ENCODE results near the gene HIVEP3. TPM values are rescaled to one million over a fixed set of nuclear protein-coding genes. Genes with fewer than 3 reads are reported as not detected.

The HIVEP3 gene
- total and polyA plus RNA-seq, 2 donors (not counting 1 experiment from before 2014, with no cell fraction given): 2.0 to 5.1 TPM

DNA sequence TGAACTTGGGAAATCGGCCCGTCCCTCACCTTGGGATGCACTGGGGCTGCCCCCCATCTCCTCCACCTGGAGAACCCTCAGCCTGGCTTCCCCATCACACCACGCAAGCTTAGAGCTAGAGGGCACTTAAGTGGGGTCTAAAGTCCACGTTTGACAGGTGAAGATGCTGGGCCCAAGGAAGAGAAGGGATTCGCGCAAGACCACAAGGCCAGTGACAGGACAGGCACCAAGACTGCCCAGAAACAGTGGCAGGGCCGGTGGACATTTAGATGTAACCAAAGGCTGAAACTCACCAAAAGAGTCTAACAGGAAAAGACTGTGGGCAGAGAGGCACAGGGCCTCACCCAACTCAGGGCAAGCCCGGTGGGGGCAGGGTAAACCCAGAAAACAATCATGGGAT is 303.4 kb downstream of the HIVEP3 start:
- TF ChIP-seq EZH2 (IDR thresholded peaks at IDR 0.05; ENCODE audit: borderline replicate concordance, insufficient read depth, low read depth, low read length, poor library complexity, severe bottlenecking): no peak
- TF ChIP-seq, protein P1, sequence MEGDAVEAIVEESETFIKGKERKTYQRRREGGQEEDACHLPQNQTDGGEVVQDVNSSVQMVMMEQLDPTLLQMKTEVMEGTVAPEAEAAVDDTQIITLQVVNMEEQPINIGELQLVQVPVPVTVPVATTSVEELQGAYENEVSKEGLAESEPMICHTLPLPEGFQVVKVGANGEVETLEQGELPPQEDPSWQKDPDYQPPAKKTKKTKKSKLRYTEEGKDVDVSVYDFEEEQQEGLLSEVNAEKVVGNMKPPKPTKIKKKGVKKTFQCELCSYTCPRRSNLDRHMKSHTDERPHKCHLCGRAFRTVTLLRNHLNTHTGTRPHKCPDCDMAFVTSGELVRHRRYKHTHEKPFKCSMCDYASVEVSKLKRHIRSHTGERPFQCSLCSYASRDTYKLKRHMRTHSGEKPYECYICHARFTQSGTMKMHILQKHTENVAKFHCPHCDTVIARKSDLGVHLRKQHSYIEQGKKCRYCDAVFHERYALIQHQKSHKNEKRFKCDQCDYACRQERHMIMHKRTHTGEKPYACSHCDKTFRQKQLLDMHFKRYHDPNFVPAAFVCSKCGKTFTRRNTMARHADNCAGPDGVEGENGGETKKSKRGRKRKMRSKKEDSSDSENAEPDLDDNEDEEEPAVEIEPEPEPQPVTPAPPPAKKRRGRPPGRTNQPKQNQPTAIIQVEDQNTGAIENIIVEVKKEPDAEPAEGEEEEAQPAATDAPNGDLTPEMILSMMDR (IDR thresholded peaks at IDR 0.05): no peak
- H3K4me3 Mint-ChIP-seq: no peak overlapping the region
- CTCF ChIA-PET: no interaction called here

DNA sequence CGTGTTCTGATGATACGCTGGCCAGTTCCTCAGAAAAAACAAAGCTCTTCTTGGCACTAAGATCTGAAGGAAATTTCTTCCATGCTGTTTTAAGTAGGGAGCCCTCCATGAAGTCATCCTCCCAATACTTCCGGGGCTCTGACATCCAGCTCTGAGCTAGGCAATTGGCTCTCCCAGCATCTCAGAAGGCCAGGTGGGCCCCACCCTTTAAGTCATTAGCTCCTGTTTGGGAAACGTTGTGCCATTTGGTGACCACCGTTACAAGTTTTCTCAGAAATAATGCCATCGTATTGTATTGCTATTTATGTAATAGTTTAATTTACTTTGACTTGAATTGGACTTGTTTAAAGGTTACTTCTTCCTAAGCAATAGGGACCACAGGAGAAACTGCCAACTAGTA is 303.9 kb downstream of the HIVEP3 start:
- DNase-seq (no peak), ATAC-seq (ENCODE audit: low read depth) (no peak)
- TF ChIP-seq, protein P1 (IDR thresholded peaks at IDR 0.05): no peak
- no peak for TF ChIP-seq EZH2 (IDR thresholded peaks at IDR 0.05; ENCODE audit: borderline replicate concordance, insufficient read depth, low read depth, low read length, poor library complexity, severe bottlenecking)
- Histone ChIP-seq H3K27me3 (replicated peaks in 1 of 4; ENCODE audit: control extremely low read depth in 1 of 4, control insufficient read depth in 3 of 4, insufficient read depth in 4 of 4, low read length in 3 of 4) (no peaks in the 10 kb centered on the region), H3K9me3 (ENCODE audit: control extremely low read depth in 1 of 3, control insufficient read depth in 2 of 3, insufficient read depth in 1 of 3, low read length in 2 of 3) (no peaks in the 10 kb centered on the region), H3K9ac (ENCODE audit: low read length) (no peak overlapping the region), H3K4me3 (ENCODE audit: control extremely low read depth in 1 of 5, extremely low read depth in 1 of 5, insufficient read depth in 1 of 5, low read depth in 2 of 5, low read length in 4 of 5) (no peak overlapping the region), H3K4me1 (ENCODE audit: control insufficient read depth in 2 of 2, insufficient read depth in 2 of 2, low read length in 2 of 2) (no peaks in the 10 kb centered on the region), H3K27ac (ENCODE audit: low read length in 2 of 2) (no peak overlapping the region), H3K4me2 (replicated peaks; ENCODE audit: low read depth, low read length, poor library complexity, severe bottlenecking) (no peak overlapping the region), H3K36me3 (replicated peaks in 1 of 2; ENCODE audit: control extremely low read depth in 1 of 2, control insufficient read depth in 1 of 2, extremely low read depth in 1 of 2, insufficient read depth in 2 of 2, low read length in 1 of 2) (peaks cover 0 to 7% of the 10 kb centered on the region in 2 experiments), H2AFZ (ENCODE audit: insufficient read depth, low read depth, low read length, poor library complexity, severe bottlenecking) (no peak overlapping the region), H3K79me2 (ENCODE audit: control insufficient read depth, insufficient read depth, low read length) (peaks cover 31% of the 10 kb centered on the region), H4K20me1 (ENCODE audit: control insufficient read depth, insufficient read depth, low read length, poor library complexity, severe bottlenecking) (no peaks in the 10 kb centered on the region)
- WGBS (ENCODE audit: insufficient coverage): 97% methylated on average over 4 of the region's 6 CpGs
- Mint-ChIP-seq H3K27ac (no peak overlapping the region), H3K27me3 (no peaks in the 10 kb centered on the region), H3K9me3 (ENCODE audit: insufficient read depth) (no peaks in the 10 kb centered on the region), H3K4me3 (no peak overlapping the region), H3K4me1 (peaks cover 17% of the 10 kb centered on the region)
- intact Hi-C loops (cut with micrococcal nuclease): no loop called here
- POLR2A ChIA-PET: no interaction called here
- CTCF ChIA-PET: no interaction called here

More for the DNA sequence above, 303.4 kb downstream of the HIVEP3 start:
- no peak overlapping the region for H3K27ac ChIP-seq (ENCODE audit: low read length in 2 of 2)
- no peak overlapping the region for H3K9ac ChIP-seq (ENCODE audit: low read length)
- H4K20me1 ChIP-seq (ENCODE audit: control insufficient read depth, insufficient read depth, low read length, poor library complexity, severe bottlenecking): no peaks in the 10 kb centered on the region
- H3K79me2 ChIP-seq (ENCODE audit: control insufficient read depth, insufficient read depth, low read length): peaks cover 32% of the 10 kb centered on the region
- intact Hi-C loops (cut with micrococcal nuclease): no loop called here
- DNase-seq (no peak), ATAC-seq (ENCODE audit: low read depth) (no peak)
- Mint-ChIP-seq H3K4me1 (peaks cover 21% of the 10 kb centered on the region), H3K27ac (no peak overlapping the region), H3K27me3 (no peaks in the 10 kb centered on the region), H3K9me3 (ENCODE audit: insufficient read depth) (no peaks in the 10 kb centered on the region)
- peaks cover 0 to 7% of the 10 kb centered on the region in 2 experiments for H3K36me3 ChIP-seq (replicated peaks in 1 of 2; ENCODE audit: control extremely low read depth in 1 of 2, control insufficient read depth in 1 of 2, extremely low read depth in 1 of 2, insufficient read depth in 2 of 2, low read length in 1 of 2)
- H3K27me3 ChIP-seq (replicated peaks in 1 of 4; ENCODE audit: control extremely low read depth in 1 of 4, control insufficient read depth in 3 of 4, insufficient read depth in 4 of 4, low read length in 3 of 4): no peaks in the 10 kb centered on the region
- POLR2A ChIA-PET: no interaction called here
- no peaks in the 10 kb centered on the region for H3K9me3 ChIP-seq (ENCODE audit: control extremely low read depth in 1 of 3, control insufficient read depth in 2 of 3, insufficient read depth in 1 of 3, low read length in 2 of 3)
- no peak overlapping the region for H3K4me3 ChIP-seq (ENCODE audit: control extremely low read depth in 1 of 5, extremely low read depth in 1 of 5, insufficient read depth in 1 of 5, low read depth in 2 of 5, low read length in 4 of 5)
- 100% methylated on average over 8 of the region's 8 CpGs for WGBS (ENCODE audit: insufficient coverage)
- H3K4me2 ChIP-seq (replicated peaks; ENCODE audit: low read depth, low read length, poor library complexity, severe bottlenecking): no peak overlapping the region
- H3K4me1 ChIP-seq (ENCODE audit: control insufficient read depth in 2 of 2, insufficient read depth in 2 of 2, low read length in 2 of 2): no peaks in the 10 kb centered on the region
- no peak overlapping the region for H2AFZ ChIP-seq (ENCODE audit: insufficient read depth, low read depth, low read length, poor library complexity, severe bottlenecking)
